ENCODE results near the gene DTNB.

DTNB gene

GRCh38 chr2:25337276-25337675 lies 336.1 kb downstream of the DTNB start:
- no peak for DNase-seq

GRCh38 chr2:25336383-25336841 lies 337.0 kb downstream of the DTNB start:
- DNase-seq = no peak

DNA sequence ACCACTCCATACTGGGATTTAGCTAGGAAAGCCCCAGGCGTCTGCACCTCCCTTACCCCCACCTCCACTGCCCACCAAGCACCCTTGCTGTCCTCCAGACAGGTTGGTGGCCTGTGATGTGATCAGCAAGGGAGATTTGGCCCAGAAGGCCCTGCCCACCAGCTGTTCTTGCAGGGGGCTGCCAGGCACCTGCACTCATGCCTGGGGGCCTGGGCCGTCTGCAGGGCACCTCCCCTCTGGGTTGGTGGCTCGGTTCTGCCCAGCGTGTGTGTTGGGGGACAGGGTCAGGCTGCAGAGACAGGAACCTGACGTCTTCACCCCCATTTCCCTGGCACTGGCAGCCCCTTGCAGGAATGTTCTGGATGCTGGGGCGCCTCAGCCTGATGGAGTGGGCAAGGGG lies 337.4 kb downstream of the DTNB start:
- no peak for DNase-seq

GRCh38 chr2:25335204-25335603 lies 338.2 kb downstream of the DTNB start:
- no peak for DNase-seq

DNA sequence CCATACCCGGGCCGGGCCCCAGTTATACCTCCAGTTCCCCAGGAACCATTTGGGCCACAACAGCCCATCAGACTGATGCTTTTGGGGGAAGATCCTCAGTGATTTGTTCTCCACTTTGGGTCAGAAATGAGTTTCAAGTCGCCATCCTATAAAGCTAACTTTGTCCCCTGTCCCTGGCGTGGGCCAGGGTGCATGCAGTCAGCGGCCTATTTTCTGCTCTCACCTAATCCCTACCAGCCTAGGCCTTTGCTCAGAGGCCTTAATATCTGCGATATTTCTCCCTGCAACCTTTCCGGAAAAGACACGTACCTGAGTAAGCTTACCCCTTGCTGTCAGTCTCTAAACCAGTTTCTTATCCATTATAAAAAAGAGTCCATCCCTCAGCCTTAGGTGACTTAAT lies 338.9 kb downstream of the DTNB start:
- DNase-seq = no peak

DNA sequence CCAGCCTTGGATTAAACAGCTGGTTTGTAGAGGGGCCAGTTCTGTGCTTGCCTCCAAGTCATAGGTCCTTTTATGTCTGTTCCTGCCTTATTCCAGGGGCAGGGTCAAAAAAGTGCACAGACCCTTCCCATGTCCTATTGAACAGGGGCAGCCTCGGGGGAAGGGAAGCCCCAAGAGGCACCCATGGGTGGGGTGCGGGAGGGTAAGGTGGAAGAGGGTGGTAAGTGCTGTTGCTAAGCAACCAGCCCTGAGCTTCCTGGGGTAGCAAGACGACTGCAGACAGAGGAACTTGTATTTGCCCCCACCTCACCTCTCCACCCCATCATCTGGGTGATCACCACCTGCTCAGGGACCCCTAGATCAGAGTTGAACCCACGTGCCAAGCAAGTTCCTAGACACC lies 339.4 kb downstream of the DTNB start:
- no peak for DNase-seq

- peak in 1 of 2 experiments; percentile 34 for DNase-seq
Measured at GRCh38 chr2:25332571-25332970, 340.8 kb downstream of the DTNB start.

GRCh38 chr2:25331686-25332365 lies 341.6 kb downstream of the DTNB start:
- DNase-seq = no peak

DNA sequence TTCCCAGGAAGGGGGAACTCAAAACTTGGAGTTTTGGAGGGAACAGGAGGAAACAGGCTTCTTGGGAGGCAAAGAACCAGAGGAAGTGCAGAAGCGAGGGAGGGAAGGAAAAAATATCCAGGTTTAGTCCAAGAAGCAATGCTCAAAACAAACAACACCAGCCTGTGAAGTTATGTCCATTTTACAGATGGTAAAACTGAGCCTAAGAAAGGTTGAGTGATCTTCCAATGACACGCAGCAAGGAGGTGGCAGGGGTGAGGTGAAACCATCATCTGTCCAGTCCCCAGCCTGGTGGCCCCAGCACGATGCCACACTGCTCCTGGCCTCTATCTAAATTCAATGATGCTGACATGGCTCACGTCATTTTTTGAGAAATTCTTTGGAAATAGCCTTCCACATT lies 342.4 kb downstream of the DTNB start:
- no peak for DNase-seq

DNA sequence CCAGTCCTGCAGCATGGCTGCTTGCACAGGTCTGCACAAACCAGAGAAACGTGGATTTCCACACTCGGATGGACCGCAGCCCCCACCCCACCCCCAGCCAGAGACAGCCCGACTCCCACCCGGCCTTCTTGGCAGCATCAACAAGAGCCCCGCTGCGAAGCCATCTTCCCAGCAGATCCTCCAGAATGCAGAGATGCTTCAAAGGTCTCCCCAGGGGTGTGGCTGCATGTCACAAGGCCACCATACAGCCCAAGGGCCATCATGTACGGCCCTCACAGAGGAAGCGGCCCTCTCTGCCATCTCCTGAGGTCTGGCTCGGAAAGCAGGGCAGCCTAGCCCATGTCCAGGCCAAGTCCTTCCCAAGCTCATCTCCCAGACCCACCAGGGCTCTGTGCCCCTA lies 343.1 kb downstream of the DTNB start:
- DNase-seq = no peak

DNA sequence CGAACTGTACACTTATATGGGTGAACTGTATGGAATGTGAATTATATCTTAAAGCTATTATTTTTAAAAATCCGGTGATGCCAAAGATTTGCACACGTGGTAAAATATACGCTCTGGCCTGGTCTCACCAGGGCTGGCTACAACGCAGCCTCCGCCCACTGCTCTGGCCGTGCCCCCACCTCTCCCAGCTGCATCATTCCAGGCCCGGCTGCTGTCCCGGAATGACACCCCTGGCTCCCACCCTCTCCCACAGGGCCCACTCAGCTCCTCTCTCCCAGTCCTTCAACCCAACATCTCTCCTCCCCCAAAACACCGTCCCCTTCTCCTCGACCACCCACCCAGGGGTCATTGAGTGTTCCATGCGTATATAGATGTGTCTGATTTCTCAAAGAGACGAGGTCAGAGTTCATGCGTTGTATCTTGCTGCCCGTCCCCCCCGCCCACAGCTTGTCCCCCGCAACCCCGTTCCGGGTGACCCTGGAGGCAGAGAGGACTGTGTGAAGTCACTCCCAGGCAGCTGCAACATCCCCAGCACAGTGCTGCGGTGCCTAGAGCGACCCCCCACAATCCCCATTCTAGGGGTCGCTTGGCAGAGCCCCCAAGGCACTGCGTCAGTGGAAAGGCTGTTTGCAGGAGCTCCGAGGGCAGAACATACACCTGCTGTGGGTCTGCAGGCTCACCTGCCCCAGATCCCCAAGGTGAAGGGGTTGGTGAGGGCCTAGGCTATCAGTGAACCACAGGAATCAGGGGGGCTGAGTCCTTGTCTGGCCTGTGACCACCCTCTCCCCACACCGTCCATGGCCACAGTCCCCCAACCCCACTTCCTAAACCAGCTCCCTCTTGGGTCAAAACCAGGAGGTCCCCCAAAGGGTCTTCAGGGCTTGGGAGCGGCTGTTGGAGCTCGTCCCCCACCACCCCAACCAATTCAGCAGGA lies 345.0 kb downstream of the DTNB start:
- no peak for DNase-seq
